Measurements from ENCODE around the gene C11orf87. TPM values are rescaled to one million over a fixed set of nuclear protein-coding genes. Genes with fewer than 3 reads are reported as not detected.

The C11orf87 gene
- under 1 TPM; 0.01 to 0.21 (median 0.03) TPM for polyA plus RNA-seq (ENCODE audit: insufficient read depth in 1 of 5, insufficient read length in 5 of 5, low replicate concordance in 1 of 5)
- long read RNA-seq, donor 1: 0 reads
- long read RNA-seq, donor 2: 0 reads
- long read RNA-seq, donor 3: 0 reads
- long read RNA-seq, donor 4: 0 reads
- long read RNA-seq, donor 5: 0 reads
- long read RNA-seq, donor 6: 0 reads
- long read RNA-seq, donor 7: 0 reads
- long read RNA-seq, donor 8: 0 reads

- no peak for DNase-seq
Observed at GRCh38 chr11:109421981-109422869, at the start of gene C11orf87. C11orf87 (plus strand) TSS chr11:109422190; CDS start chr11:109423634, 1,444 bp downstream.

GRCh38 chr11:109374032-109374431, 48.0 kb upstream of the C11orf87 start:
- no peak for DNase-seq

- no peak for DNase-seq
Observed at GRCh38 chr11:109374441-109374840, 47.5 kb upstream of the C11orf87 start.

GRCh38 chr11:109377039-109377742, 44.8 kb upstream of the C11orf87 start:
- no peak for DNase-seq

GRCh38 chr11:109378034-109378433, 44.0 kb upstream of the C11orf87 start:
- DNase-seq: no peak

GRCh38 chr11:109383306-109383705, 38.7 kb upstream of the C11orf87 start:
- no peak for DNase-seq

GRCh38 chr11:109384873-109385272, 37.1 kb upstream of the C11orf87 start:
- DNase-seq: no peak

GRCh38 chr11:109388982-109389381, 33.0 kb upstream of the C11orf87 start:
- no peak for DNase-seq

- no peak for DNase-seq
Observed at GRCh38 chr11:109390752-109391151, 31.2 kb upstream of the C11orf87 start.

GRCh38 chr11:109401545-109401944, 20.4 kb upstream of the C11orf87 start:
- DNase-seq: no peak

- no peak for DNase-seq
Observed at GRCh38 chr11:109405671-109406070, 16.3 kb upstream of the C11orf87 start.

- DNase-seq: no peak
Observed at GRCh38 chr11:109416601-109417000, 5.4 kb upstream of the C11orf87 start.

- peak in 1 of 2 donors; percentile 13 for DNase-seq
Observed at GRCh38 chr11:109422870-109423465, 978 bp downstream of the C11orf87 start.

GRCh38 chr11:109423466-109424190, 1.6 kb downstream of the C11orf87 start:
- DNase-seq: no peak

GRCh38 chr11:109424901-109425300, 2.9 kb downstream of the C11orf87 start:
- DNase-seq: no peak

GRCh38 chr11:109425554-109425953, 3.6 kb downstream of the C11orf87 start:
- DNase-seq: no peak

- DNase-seq: no peak
Observed at GRCh38 chr11:109426442-109427240, 4.7 kb downstream of the C11orf87 start.

- DNase-seq: no peak
Observed at GRCh38 chr11:109432105-109432504, 10.1 kb downstream of the C11orf87 start.

- DNase-seq: no peak
Observed at GRCh38 chr11:109433753-109434256, 11.8 kb downstream of the C11orf87 start.

- DNase-seq: no peak
Observed at GRCh38 chr11:109435121-109435742, 13.2 kb downstream of the C11orf87 start.

Measured in right lung (tissue), 10 donors.